K562 (cell line): Measurements from ENCODE around the gene HNRNPH1. TPM values are rescaled to one million over a fixed set of nuclear protein-coding genes. Genes with fewer than 3 reads are reported as not detected.

Source experiments
- ATAC-seq: fragments of 200-7000 bp; cut with Tn5 transposase; 3 replicates; pipeline ENCODE4 v1.9.1; 2020; ENCODE audit warnings: moderate library complexity
- BruUV-seq: library from RNA; stranded (reverse); fragments of 400-500 nt; replicated peaks from 2 replicates; lab custom pipeline; 2021; lab: Mats Ljungman, UMichigan
- CTCF ChIA-PET: fragments of 300-600 bp; formaldehyde crosslinking; extraction: SDS; loops from one replicate; lab custom pipeline; 2021; ENCODE audit warnings: low intra/inter-chr PET ratio; lab: Yijun Ruan, JAX
- POLR2A ChIA-PET: fragments of 300-600, 350-650 bp; sonication (Branson Sonifier 250); formaldehyde crosslinking; extraction: SDS; loops from one replicate; lab custom pipeline; 2021; ENCODE audit warnings: antibody characterized with exemption, inconsistent platforms; lab: Yijun Ruan, JAX
- DNase-seq, 4 experiments: peaks; one replicate each; pipeline versions ENCODE4 v3.0.0 to v3.0.0-alpha.2; 2011 to 2018; ENCODE audit warnings: low spot score in 3 of 4, mixed read lengths in 3 of 4; ENCODE audit errors: extremely low read depth in 1 of 4
- FAIRE-seq: peaks from 2 replicates; lab custom pipeline; 2011; peaks lifted over from hg19 to GRCh38; lab: Jason Lieb, UNC
- H2AFZ ChIP-seq: 2 replicates; pipeline ENCODE4 v1.6.0; 2011; ENCODE audit warnings: low read depth, low read length, control low read depth, inconsistent platforms
- H3K27ac ChIP-seq: fragments of 200-600 bp; 3 replicates; pipeline ENCODE4 v1.8.0; 2011; ENCODE audit warnings: low read depth, mild to moderate bottlenecking, control low read depth, inconsistent platforms, low read length, moderate library complexity, mixed read lengths; ENCODE audit errors: extremely low read depth
- H3K27me3 ChIP-seq, 2 experiments: fragments of 300-600 bp in 1 of 2; 2 replicates in 1 of 2; 3 replicates in 1 of 2; pipeline versions ENCODE4 v1.6.0 to v1.8.0; 2011; ENCODE audit warnings: inconsistent platforms in 2 of 2, low read length in 2 of 2, mild to moderate bottlenecking in 1 of 2, mixed read lengths in 1 of 2, moderate library complexity in 1 of 2; ENCODE audit not compliant: control insufficient read depth in 2 of 2, insufficient read depth in 2 of 2
- H3K36me3 ChIP-seq: fragments of 300-600 bp; 3 replicates; pipeline ENCODE4 v1.8.0; 2011; ENCODE audit warnings: mild to moderate bottlenecking, low read length, inconsistent platforms; ENCODE audit not compliant: control insufficient read depth, insufficient read depth
- H3K4me1 ChIP-seq, 2 experiments: fragments of 200-600 bp in 1 of 2; replicated peaks in 1 of 2; 2 replicates in 1 of 2; 3 replicates in 1 of 2; pipeline versions ENCODE4 v1.5.1 to v1.8.0; 2011; ENCODE audit warnings: inconsistent platforms in 2 of 2, low read length in 2 of 2, mild to moderate bottlenecking in 1 of 2, mixed read lengths in 1 of 2, moderate library complexity in 1 of 2; ENCODE audit not compliant: control insufficient read depth in 2 of 2, insufficient read depth in 2 of 2
- H3K4me2 ChIP-seq: 2 replicates; pipeline ENCODE4 v1.6.1; 2011; ENCODE audit warnings: low read length, control low read depth, inconsistent platforms, mixed read lengths; ENCODE audit not compliant: insufficient read depth
- H3K4me3 ChIP-seq: fragments of 200-600 bp; sonication (generic), shearing (Covaris generic); 2 replicates; pipeline ENCODE4 v1.5.1; 2016; ENCODE audit warnings: control low read depth, inconsistent platforms
- H3K79me2 ChIP-seq: fragments of 200-600 bp; 3 replicates; pipeline ENCODE4 v1.8.0; 2011; ENCODE audit warnings: low read length, inconsistent platforms; ENCODE audit not compliant: control insufficient read depth, insufficient read depth
- H3K9ac ChIP-seq, 2 experiments: 2 replicates each; pipeline versions ENCODE4 v1.6.0 to v1.6.1; 2011; ENCODE audit warnings: low read depth in 2 of 2, low read length in 2 of 2, control low read depth in 1 of 2, inconsistent platforms in 1 of 2, mild to moderate bottlenecking in 1 of 2, mixed read lengths in 1 of 2; ENCODE audit not compliant: insufficient read depth in 1 of 2
- H3K9me1 ChIP-seq: one replicate; pipeline ENCODE4 v1.6.0; 2011; ENCODE audit warnings: inconsistent platforms, mild to moderate bottlenecking, low read length, moderate library complexity; ENCODE audit not compliant: control insufficient read depth, insufficient read depth
- H3K9me3 ChIP-seq: replicated peaks from 2 replicates; pipeline ENCODE4 v1.5.1; 2011; ENCODE audit warnings: low read depth, low read length, inconsistent platforms; ENCODE audit not compliant: control insufficient read depth, insufficient read depth
- H4K20me1 ChIP-seq: replicated peaks from 2 replicates; pipeline ENCODE4 v1.6.1; 2011; ENCODE audit warnings: low read length, inconsistent platforms, mixed read lengths; ENCODE audit not compliant: control insufficient read depth, insufficient read depth
- ARID4B ChIP-seq: sonication (generic); formaldehyde crosslinking; IDR thresholded peaks from 2 replicates; pipeline ENCODE4 v1.8.0; 2022; ENCODE audit warnings: mild to moderate bottlenecking, missing genetic modification reagents
- ESRRA ChIP-seq: fragments of 450-650 bp; IDR thresholded peaks from 2 replicates; pipeline ENCODE4 v1.6.1; 2014; ENCODE audit warnings: low read depth, mild to moderate bottlenecking, moderate library complexity, borderline replicate concordance
- JUND ChIP-seq, 2 experiments: IDR thresholded peaks; 2 replicates in 1 of 2; 3 replicates in 1 of 2; pipeline ENCODE4 v1.6.1; 2011; ENCODE audit warnings: borderline replicate concordance in 2 of 2, low read depth in 2 of 2, low read length in 2 of 2, improper control_type of control experiment in 1 of 2, missing biosample characterization in 1 of 2, missing genetic modification characterization in 1 of 2, missing genetic modification reagents in 1 of 2
- KDM2B ChIP-seq: fragments of 250-450 bp; sonication (Bioruptor Pico); IDR thresholded peaks from 2 replicates; pipeline ENCODE4 v1.8.0; 2021; ENCODE audit warnings: mild to moderate bottlenecking, moderate library complexity
- POLR2G ChIP-seq: fragments of 200-400 bp; formaldehyde crosslinking; IDR thresholded peaks from 2 replicates; pipeline ENCODE4 v1.6.1; 2017; ENCODE audit warnings: low read depth, mild to moderate bottlenecking, antibody characterized with exemption, low read length, moderate library complexity
- RBM34 ChIP-seq: fragments of 200-400 bp; formaldehyde crosslinking; IDR thresholded peaks from 2 replicates; pipeline ENCODE4 v1.6.1; 2018; ENCODE audit warnings: low read length, borderline replicate concordance; ENCODE audit not compliant: insufficient read depth
- ZEB2 ChIP-seq: fragments of 450-650 bp; IDR thresholded peaks from 2 replicates; pipeline ENCODE4 v1.6.1; 2016
- WGBS: fragments of 100-300 bp; shearing (Covaris generic); methylation state at CpG from one replicate; pipeline ENCODE4 v1.1.6; 2016; ENCODE audit warnings: low coverage, mixed read lengths; ENCODE audit not compliant: insufficient coverage; ENCODE audit errors: missing lambda C conversion rate; 5-methylcytosine and 5-hydroxymethylcytosine counted together
- in situ Hi-C: fragments of 300-500 bp; cut with MboI; formaldehyde crosslinking; loops from 4 replicates; pipeline ENCODE4 v1.15.0; 2018; ENCODE audit warnings: inconsistent platforms, mixed read lengths
- intact Hi-C: fragments of 100-400 bp; cut with micrococcal nuclease; formaldehyde crosslinking; loops from 2 replicates; pipeline ENCODE4 v1.14.2; 2022
- polyA plus RNA-seq, 8 experiments: library from polyadenylated mRNA; depleted of rRNA in 4 of 8; stranded (reverse) in 5 of 8; unstranded in 3 of 8; fragments of >200 nt; fragmentation: Nextera tagmentation in 2 of 8; fragmentation: Illumina TruSeq in 1 of 8; extraction: Ambion mirVana in 2 of 8; extraction: Trizol in 1 of 8; gene quantifications; 2 replicates each; pipeline versions ENCODE4 v1.2.1 to v1.2.3, GENCODE V29; 2011 to 2014; ENCODE audit warnings: inconsistent platforms in 1 of 8, missing spikeins in 1 of 8
- total RNA-seq, 7 experiments: library from RNA; depleted of rRNA in 6 of 7; stranded (reverse); fragments of >200 nt in 6 of 7; fragmentation: Illumina TruSeq in 2 of 7; extraction: Trizol in 2 of 7; gene quantifications; 2 replicates each; pipeline versions ENCODE4 v1.2.1 to v1.2.3, GENCODE V29; 2011 to 2021; ENCODE audit warnings: low replicate concordance in 1 of 7
- TF ChIP-seq, protein P1 (sequence below), 2 experiments: fragments of 450-650 bp in 1 of 2; IDR thresholded peaks; 2 replicates each; pipeline ENCODE4 v1.6.1; 2011 to 2017; ENCODE audit warnings: low read depth in 2 of 2, antibody characterized with exemption in 1 of 2, borderline replicate concordance in 1 of 2, low read length in 1 of 2, mild to moderate bottlenecking in 1 of 2, mixed read lengths in 1 of 2; ENCODE audit not compliant: control insufficient read depth in 1 of 2

Gene HNRNPH1
- total and polyA plus RNA-seq, 9 of the 15 experiments (the other 6 are each of a cell fraction or from before 2014, with no cell fraction given): 103 to 656 (median 561) TPM

- TF ChIP-seq, protein P1, sequence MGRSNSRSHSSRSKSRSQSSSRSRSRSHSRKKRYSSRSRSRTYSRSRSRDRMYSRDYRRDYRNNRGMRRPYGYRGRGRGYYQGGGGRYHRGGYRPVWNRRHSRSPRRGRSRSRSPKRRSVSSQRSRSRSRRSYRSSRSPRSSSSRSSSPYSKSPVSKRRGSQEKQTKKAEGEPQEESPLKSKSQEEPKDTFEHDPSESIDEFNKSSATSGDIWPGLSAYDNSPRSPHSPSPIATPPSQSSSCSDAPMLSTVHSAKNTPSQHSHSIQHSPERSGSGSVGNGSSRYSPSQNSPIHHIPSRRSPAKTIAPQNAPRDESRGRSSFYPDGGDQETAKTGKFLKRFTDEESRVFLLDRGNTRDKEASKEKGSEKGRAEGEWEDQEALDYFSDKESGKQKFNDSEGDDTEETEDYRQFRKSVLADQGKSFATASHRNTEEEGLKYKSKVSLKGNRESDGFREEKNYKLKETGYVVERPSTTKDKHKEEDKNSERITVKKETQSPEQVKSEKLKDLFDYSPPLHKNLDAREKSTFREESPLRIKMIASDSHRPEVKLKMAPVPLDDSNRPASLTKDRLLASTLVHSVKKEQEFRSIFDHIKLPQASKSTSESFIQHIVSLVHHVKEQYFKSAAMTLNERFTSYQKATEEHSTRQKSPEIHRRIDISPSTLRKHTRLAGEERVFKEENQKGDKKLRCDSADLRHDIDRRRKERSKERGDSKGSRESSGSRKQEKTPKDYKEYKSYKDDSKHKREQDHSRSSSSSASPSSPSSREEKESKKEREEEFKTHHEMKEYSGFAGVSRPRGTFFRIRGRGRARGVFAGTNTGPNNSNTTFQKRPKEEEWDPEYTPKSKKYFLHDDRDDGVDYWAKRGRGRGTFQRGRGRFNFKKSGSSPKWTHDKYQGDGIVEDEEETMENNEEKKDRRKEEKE (IDR thresholded peaks at IDR 0.05; ENCODE audit: borderline replicate concordance in 1 of 2, control insufficient read depth in 1 of 2, low read depth in 2 of 2, low read length in 1 of 2): no peak
- TF ChIP-seq KDM2B (CRISPR knock-in tag) (no peak), RBM34 (no peak), ESRRA (no peak), ZEB2 (no peak)
Measured at GRCh38 chr5:179606910-179607159, 16.6 kb downstream of the HNRNPH1 start (continued).

DNA sequence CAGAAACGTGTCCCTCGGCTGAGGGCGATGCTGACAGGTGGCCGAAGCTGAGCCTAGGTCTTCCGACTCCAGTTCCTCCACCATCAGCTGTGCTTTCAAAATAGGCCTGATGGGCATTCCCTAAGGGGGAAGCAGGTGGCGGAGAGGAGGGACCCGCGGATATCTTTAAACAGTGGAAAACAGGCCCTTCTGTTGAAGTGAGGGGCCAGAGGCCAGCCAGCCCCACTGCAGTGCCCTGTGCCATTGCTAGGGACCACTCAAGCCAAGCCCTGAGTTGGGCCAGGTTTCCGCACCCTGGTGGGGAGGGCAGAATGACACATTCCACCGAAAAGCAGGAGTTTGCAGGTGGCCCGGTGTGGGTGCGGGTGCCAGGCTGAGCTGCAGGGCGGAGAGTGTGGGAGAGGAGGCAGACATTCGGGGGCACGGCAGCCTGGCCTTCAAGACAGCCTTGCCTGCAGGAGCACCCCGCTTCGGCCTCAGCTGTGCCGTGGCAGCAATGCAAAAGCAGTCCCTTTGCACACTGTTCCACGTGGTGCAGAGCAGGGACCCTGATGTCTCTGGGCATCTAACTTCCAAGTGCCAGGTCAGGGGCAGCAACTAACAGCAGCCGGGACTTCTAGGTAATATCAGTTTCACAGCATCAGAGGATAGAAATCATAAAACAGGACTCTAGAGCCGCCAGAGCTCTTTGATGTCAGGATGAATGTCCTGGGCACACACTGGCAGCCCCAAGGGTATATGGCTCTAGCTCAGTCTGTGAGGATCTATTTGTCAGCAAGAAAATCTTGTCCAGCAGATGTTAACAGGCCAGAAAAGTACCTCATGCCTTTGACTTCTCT lies 17.2 kb downstream of the HNRNPH1 start:
- no peak for FAIRE-seq
- no peaks in the 10 kb centered on the region for H3K9me1 ChIP-seq
- H3K27ac ChIP-seq: no peak overlapping the region
- peaks cover 70% of the 10 kb centered on the region for H3K36me3 ChIP-seq
- in situ Hi-C loops (no loop called here), intact Hi-C loops (no loop called here)
- POLR2A ChIA-PET: interaction anchor here (0.7 to 11.7 kb wide), 6 partner anchors 9 to 61 kb away, joined by 3 to 181 read pairs (median 4); partner anchors contain the start of gene HNRNPH1
- WGBS: 84% methylated on average over 21 of the region's 21 CpGs
- H2AFZ ChIP-seq: no peak overlapping the region
- no peak overlapping the region for H3K4me3 ChIP-seq
- CTCF ChIA-PET: no interaction called here
- ATAC-seq: no peak
- no peak overlapping the region for H3K4me2 ChIP-seq
- H3K27me3 ChIP-seq: no peaks in the 10 kb centered on the region
- DNase-seq: peak in 1 of 4 experiments; percentile 3
- no TSS peak for BruUV-seq
- peaks cover 5 to 15% of the 10 kb centered on the region in 2 experiments; a peak in 4 of 5 replicates for H3K4me1 ChIP-seq
- no peaks in the 10 kb centered on the region for H3K9me3 ChIP-seq
- no peaks in the 10 kb centered on the region for H3K79me2 ChIP-seq
- 0 out of 2 replicates have a peak, but pooled peaks cover 3% of the 10 kb centered on the region for H4K20me1 ChIP-seq
- no peak overlapping the region for H3K9ac ChIP-seq
- TF ChIP-seq JUND (IDR thresholded peaks at IDR 0.05; ENCODE audit: borderline replicate concordance, low read depth, low read length) (no peak), JUND (tag; IDR thresholded peaks at IDR 0.05; ENCODE audit: borderline replicate concordance, low read depth, low read length) (no peak), ARID4B (no peak), POLR2G (peak; percentile 72)
